H1 (cell line): ENCODE data around the gene SETDB2. TPM values are rescaled to one million over a fixed set of nuclear protein-coding genes. Genes with fewer than 3 reads are reported as not detected.

Experiments
- CTCF ChIA-PET: fragments of 300-600 bp; sonication (Branson Sonifier 250); formaldehyde crosslinking; loops from one replicate; lab custom pipeline; 2021; ENCODE audit not compliant: partially characterized antibody; lab: Charles Lee
- POLR2A ChIA-PET: fragments of 300-600 bp; sonication (Branson Sonifier 250); formaldehyde crosslinking; loops from one replicate; lab custom pipeline; 2021; ENCODE audit warnings: inconsistent platforms; ENCODE audit not compliant: partially characterized antibody; lab: Charles Lee
- DNase-seq, 2 experiments: peaks; one replicate each; pipeline versions ENCODE4 v3.0.0 to v3.0.0-alpha.2; 2010 to 2022; ENCODE audit warnings: low spot score in 2 of 2, low read depth in 1 of 2, mixed read lengths in 1 of 2
- FAIRE-seq: peaks from 2 replicates; lab custom pipeline; 2011; peaks lifted over from hg19 to GRCh38; lab: Jason Lieb, UNC
- H2AFZ ChIP-seq: 2 replicates; pipeline ENCODE4 v1.8.1; 2012; ENCODE audit warnings: low read length, inconsistent platforms
- H2AK5ac ChIP-seq: 2 replicates; pipeline ENCODE4 v1.6.1; 2013; ENCODE audit warnings: low read depth, low read length
- H2BK120ac ChIP-seq: replicated peaks from 2 replicates; pipeline ENCODE3; 2013; ENCODE audit warnings: low read depth, low read length, inconsistent platforms
- H2BK12ac ChIP-seq: 2 replicates; pipeline ENCODE4 v1.6.1; 2013; ENCODE audit warnings: low read depth, low read length
- H2BK15ac ChIP-seq: 2 replicates; pipeline ENCODE4 v1.6.1; 2013; ENCODE audit warnings: low read length
- H2BK20ac ChIP-seq: 2 replicates; pipeline ENCODE4 v1.6.1; 2013; ENCODE audit warnings: low read length
- H2BK5ac ChIP-seq: 2 replicates; pipeline ENCODE4 v1.6.1; 2013; ENCODE audit warnings: low read depth, low read length
- H3K14ac ChIP-seq: 2 replicates; pipeline ENCODE4 v1.6.1; 2013; ENCODE audit warnings: inconsistent platforms; ENCODE audit not compliant: insufficient read length
- H3K18ac ChIP-seq: 2 replicates; pipeline ENCODE4 v1.6.1; 2013; ENCODE audit warnings: low read length; ENCODE audit errors: extremely low read depth
- H3K23ac ChIP-seq: 2 replicates; pipeline ENCODE4 v1.6.1; 2013; ENCODE audit warnings: inconsistent platforms; ENCODE audit not compliant: insufficient read length
- H3K23me2 ChIP-seq: 2 replicates; pipeline ENCODE4 v1.6.1; 2013; ENCODE audit warnings: low read depth, low read length
- H3K27ac ChIP-seq: 2 replicates; pipeline ENCODE4 v1.6.1; 2011; ENCODE audit warnings: low read depth, low read length, inconsistent platforms
- H3K27me3 ChIP-seq, 4 experiments: replicated peaks in 1 of 4; 1 replicate in 1 of 4; 2 replicates in 3 of 4; pipeline versions ENCODE4 v1.6.1 to v1.8.1; 2011 to 2013; ENCODE audit warnings: low read length in 3 of 4, mild to moderate bottlenecking in 3 of 4, inconsistent platforms in 2 of 4, mixed read lengths in 2 of 4, moderate library complexity in 1 of 4; ENCODE audit not compliant: control insufficient read depth in 3 of 4, insufficient read depth in 3 of 4; ENCODE audit errors: extremely low read depth in 1 of 4
- H3K36me3 ChIP-seq, 4 experiments: 2 replicates each; pipeline versions ENCODE4 v1.6.1 to v1.8.1; 2011 to 2013; ENCODE audit warnings: mild to moderate bottlenecking in 4 of 4, low read length in 3 of 4, moderate library complexity in 2 of 4, control low read depth in 1 of 4, inconsistent platforms in 1 of 4; ENCODE audit not compliant: insufficient read depth in 4 of 4, control insufficient read depth in 2 of 4
- H3K4ac ChIP-seq: replicated peaks from 2 replicates; pipeline ENCODE3; 2013; ENCODE audit warnings: low read length, low read depth, mixed read lengths, inconsistent platforms; ENCODE audit not compliant: insufficient read length
- H3K4me1 ChIP-seq, 4 experiments: replicated peaks in 1 of 4; 1 replicate in 1 of 4; 2 replicates in 3 of 4; pipeline versions ENCODE4 v1.6.1 to v1.8.1; 2011 to 2013; ENCODE audit warnings: low read length in 3 of 4, inconsistent platforms in 2 of 4, mixed read lengths in 1 of 4; ENCODE audit not compliant: insufficient read depth in 4 of 4, control insufficient read depth in 3 of 4
- H3K4me2 ChIP-seq, 2 experiments: 2 replicates each; pipeline versions ENCODE4 v1.6.1 to v1.8.1; 2011 to 2013; ENCODE audit warnings: low read depth in 2 of 2, low read length in 2 of 2, control low read depth in 1 of 2, inconsistent platforms in 1 of 2, mild to moderate bottlenecking in 1 of 2; ENCODE audit not compliant: insufficient read depth in 1 of 2
- H3K4me3 ChIP-seq, 4 experiments: fragments of 200-600, 300-600 bp in 1 of 4; sonication (generic), shearing (Covaris generic), sonication (Bioruptor Twin) in 1 of 4; 2 replicates each; pipeline versions ENCODE4 v1.5.1 to v1.8.1; 2011 to 2016; ENCODE audit warnings: low read length in 4 of 4, low read depth in 3 of 4, control low read depth in 2 of 4, inconsistent platforms in 2 of 4, mild to moderate bottlenecking in 2 of 4, mixed read lengths in 1 of 4, moderate library complexity in 1 of 4; ENCODE audit not compliant: insufficient read depth in 2 of 4; ENCODE audit errors: extremely low read depth in 1 of 4
- H3K56ac ChIP-seq: replicated peaks from 2 replicates; pipeline ENCODE3; 2013; ENCODE audit warnings: low read depth, mild to moderate bottlenecking, mixed read lengths, low read length, inconsistent platforms; ENCODE audit not compliant: insufficient read length
- H3K79me1 ChIP-seq: 2 replicates; pipeline ENCODE4 v1.6.1; 2013; ENCODE audit warnings: low read depth, low read length, control low read depth
- H3K79me2 ChIP-seq, 2 experiments: 2 replicates each; pipeline versions ENCODE4 v1.6.1 to v1.8.1; 2012 to 2013; ENCODE audit warnings: low read length in 2 of 2, mild to moderate bottlenecking in 2 of 2, inconsistent platforms in 1 of 2; ENCODE audit not compliant: insufficient read depth in 2 of 2, control insufficient read depth in 1 of 2
- H3K9ac ChIP-seq, 4 experiments: replicated peaks in 1 of 4; 1 replicate in 1 of 4; 2 replicates in 3 of 4; pipeline versions ENCODE4 v1.6.1 to v1.8.1; 2011 to 2013; ENCODE audit warnings: low read depth in 3 of 4, low read length in 3 of 4, control low read depth in 2 of 4, mild to moderate bottlenecking in 2 of 4, moderate library complexity in 2 of 4, inconsistent platforms in 1 of 4; ENCODE audit errors: extremely low read depth in 1 of 4
- H3K9me3 ChIP-seq, 2 experiments: 2 replicates each; pipeline versions ENCODE4 v1.6.1 to v1.8.1; 2012 to 2013; ENCODE audit warnings: mild to moderate bottlenecking in 2 of 2, moderate library complexity in 2 of 2, control low read depth in 1 of 2, inconsistent platforms in 1 of 2, low read depth in 1 of 2, low read length in 1 of 2, mixed read lengths in 1 of 2; ENCODE audit not compliant: insufficient read depth in 2 of 2
- H4K20me1 ChIP-seq, 2 experiments: replicated peaks in 1 of 2; 2 replicates each; pipeline versions ENCODE3 to v1.8.1; 2011 to 2013; ENCODE audit warnings: inconsistent platforms in 2 of 2, low read length in 2 of 2, mild to moderate bottlenecking in 1 of 2; ENCODE audit not compliant: insufficient read depth in 2 of 2, control insufficient read depth in 1 of 2
- H4K5ac ChIP-seq: 2 replicates; pipeline ENCODE4 v1.6.1; 2013; ENCODE audit warnings: low read length, low read depth, mixed read lengths, inconsistent platforms; ENCODE audit not compliant: insufficient read length
- H4K8ac ChIP-seq: 2 replicates; pipeline ENCODE4 v1.8.0; 2013; ENCODE audit warnings: mild to moderate bottlenecking, moderate library complexity, low read length, inconsistent platforms; ENCODE audit not compliant: insufficient read depth; ENCODE audit errors: extremely low read depth
- H4K91ac ChIP-seq: replicated peaks from 2 replicates; pipeline ENCODE3; 2013; ENCODE audit warnings: low read length, mixed read lengths, inconsistent platforms; ENCODE audit not compliant: insufficient read length
- ASH2L ChIP-seq: fragments of 200-600, 300-600 bp; sonication (generic); IDR thresholded peaks from one replicate; pipeline ENCODE4 v1.7.1; 2017; ENCODE audit warnings: low read length
- PHF8 ChIP-seq: fragments of 200-600 bp; sonication (generic); conservative IDR thresholded peaks from 2 replicates; pipeline ENCODE4 v1.7.1; 2012; ENCODE audit warnings: low read depth, mild to moderate bottlenecking, inconsistent platforms, low read length, moderate library complexity
- POLR2A ChIP-seq, 2 experiments: IDR thresholded peaks; 1 replicate in 1 of 2; 2 replicates in 1 of 2; pipeline ENCODE4 v1.6.1; 2011; ENCODE audit warnings: low read depth in 2 of 2, low read length in 2 of 2, mild to moderate bottlenecking in 2 of 2; ENCODE audit errors: control extremely low read depth in 1 of 2
- POLR2AphosphoS5 ChIP-seq: IDR thresholded peaks from 2 replicates; pipeline ENCODE4 v1.6.1; 2011; ENCODE audit warnings: low read depth, low read length
- SIN3A ChIP-seq, 2 experiments: IDR thresholded peaks in 1 of 2; conservative IDR thresholded peaks in 1 of 2; 2 replicates each; pipeline ENCODE4 v1.6.1; 2011 to 2012; ENCODE audit warnings: low read length in 2 of 2, improper control_type of control experiment in 1 of 2, low read depth in 1 of 2, mild to moderate bottlenecking in 1 of 2
- WGBS, 2 experiments: shearing (Covaris generic) in 1 of 2; methylation state at CpG; one replicate each; pipeline versions ENCODE4 v1.1.6 to v1.1.7; 2013 to 2015; ENCODE audit warnings: low lambda C conversion rate in 2 of 2, mixed read lengths in 2 of 2, inconsistent platforms in 1 of 2, low coverage in 1 of 2, missing lambda C conversion rate in 1 of 2; ENCODE audit not compliant: insufficient replicate concordance in 2 of 2, insufficient coverage in 1 of 2, insufficient read length in 1 of 2; ENCODE audit errors: extremely low coverage in 1 of 2, missing lambda C conversion rate in 1 of 2; 5-methylcytosine and 5-hydroxymethylcytosine counted together
- polyA plus RNA-seq, 7 experiments: library from polyadenylated mRNA; depleted of rRNA in 3 of 7; stranded (reverse) in 5 of 7; unstranded in 2 of 7; fragments of >200 nt in 5 of 7; fragments of 200-250 nt in 2 of 7; gene quantifications; 1 replicate in 5 of 7; 2 replicates in 1 of 7; 4 replicates in 1 of 7; pipeline versions ENCODE4 v1.2.1 to v1.2.3, GENCODE V29; 2011 to 2013; ENCODE audit warnings: missing spikeins in 2 of 7, mixed read lengths in 2 of 7
- total RNA-seq: library from RNA; stranded (reverse); fragmentation: NEBNext Ultra II Directional; extraction: Animal tissue kit (Norgen Biotek cat#: 25700); gene quantifications from 2 replicates; pipeline ENCODE4 v1.2.1, GENCODE V29; 2021

Gene SETDB2
- total and polyA plus RNA-seq, 2 of the 8 experiments (the other 6 are each of a cell fraction or from before 2014, with no cell fraction given): 1.2 to 6.1 TPM

DNA sequence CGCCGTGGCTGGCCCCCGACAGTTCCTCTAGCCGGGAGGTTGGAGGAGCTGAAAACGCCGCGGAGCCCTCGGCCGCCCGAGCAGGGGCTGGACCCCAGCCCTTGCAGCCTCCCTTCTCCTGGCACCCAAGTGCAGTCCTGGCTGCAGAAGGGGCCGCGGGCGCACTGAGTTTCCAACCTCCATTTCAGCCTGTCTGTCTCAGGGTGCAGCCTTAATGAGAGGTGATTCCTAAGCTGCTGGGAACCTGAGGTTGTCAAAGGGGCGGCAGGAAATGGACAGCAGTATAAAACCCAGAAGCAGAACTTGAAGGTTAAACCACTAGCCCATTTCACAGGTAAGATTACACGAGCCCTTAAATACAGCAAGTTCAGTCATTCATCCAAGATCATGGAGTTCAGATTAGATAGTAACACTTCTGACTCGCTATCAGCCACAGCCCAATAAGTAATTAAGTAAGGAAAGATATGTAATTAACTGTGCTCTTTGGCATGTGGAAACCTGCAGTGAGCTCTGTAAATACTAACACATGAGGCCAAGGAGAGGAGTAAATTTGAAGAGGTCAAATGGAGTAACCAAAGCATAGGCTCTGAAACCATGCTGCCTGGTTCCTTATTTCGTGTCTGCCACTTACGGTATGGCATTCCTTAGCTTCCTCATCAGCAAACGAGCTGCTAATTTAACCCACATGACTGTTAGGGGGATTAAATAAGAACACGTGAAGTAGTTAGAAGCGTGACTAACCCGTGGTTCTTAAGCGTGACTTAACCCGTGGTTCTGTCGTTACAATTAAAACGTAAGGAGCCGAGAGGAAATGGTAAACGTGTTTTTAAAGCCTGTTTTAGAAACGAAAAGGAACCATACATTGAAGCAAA lies 686 bp downstream of the SETDB2 start:
- no peak overlapping the region for H3K4ac ChIP-seq
- H2AK5ac ChIP-seq: no peak overlapping the region; the same call in 1 of the 2 replicates
- H3K9me3 ChIP-seq: no peaks in the 10 kb centered on the region
- peak overlapping the region; percentile 90 to 98 for H3K4me2 ChIP-seq
- H3K9ac ChIP-seq: peak overlapping the region; percentile 53 to 71 (median 58)
- no peaks in the 10 kb centered on the region for H3K36me3 ChIP-seq
- POLR2A ChIA-PET: interaction anchor here (0.8 to 3.3 kb wide), 12 partner anchors 9 to 191 kb away, joined by 3 to 19 read pairs (median 6); partner anchors contain the start of genes ARL11 and PHF11
- no peak overlapping the region for H2BK120ac ChIP-seq
- no peak for DNase-seq
- TF ChIP-seq POLR2A (IDR thresholded peaks at IDR 0.05; ENCODE audit: control extremely low read depth in 1 of 2, low read depth in 2 of 2, low read length in 2 of 2): peak in 1 of 2 experiments; percentile 29; a peak in 1 of 3 replicates
- TF ChIP-seq ASH2L: peak; percentile 40
- TF ChIP-seq POLR2AphosphoS5: no peak
- 0 out of 4 replicates have a peak, but pooled peaks of 1 of the 2 experiments have one; percentile 10 for TF ChIP-seq SIN3A (conservative IDR thresholded peaks at IDR 0.05 in 1 of 2, IDR thresholded peaks at IDR 0.05 in 1 of 2; ENCODE audit: low read depth in 1 of 2, low read length in 2 of 2)
- 0 out of 2 replicates have a peak, but pooled peaks have one; percentile 25 for TF ChIP-seq PHF8
- TF ChIP-seq, all 59 proteins: peak for 4
- peaks cover 12% of the 10 kb centered on the region for H3K23me2 ChIP-seq
- peaks cover 0 to 3% (median 0%) of the 10 kb centered on the region in 4 experiments; a peak in 1 of 7 replicates for H3K4me1 ChIP-seq
- H2AFZ ChIP-seq: peak overlapping the region; percentile 91
- peak overlapping the region; percentile 15 for H4K5ac ChIP-seq
- no peak overlapping the region for H2BK12ac ChIP-seq
- FAIRE-seq: no peak
- H3K27me3 ChIP-seq: no peaks in the 10 kb centered on the region
- WGBS, 2 experiments: 11% methylated on average over 29 of the region's 29 CpGs; no CpG with 5 or more reads in 1 of the 2 experiments
- 0 out of 2 replicates have a peak overlapping the region, but pooled peaks have one; percentile 34 for H3K18ac ChIP-seq
- no peak overlapping the region; the same call in 1 of the 2 replicates for H4K8ac ChIP-seq
- H2BK20ac ChIP-seq: no peak overlapping the region
- H3K27ac ChIP-seq: peak overlapping the region; percentile 57
- H3K14ac ChIP-seq: no peak overlapping the region
- H3K79me1 ChIP-seq: no peaks in the 10 kb centered on the region
- H3K79me2 ChIP-seq: 0 out of 4 replicates have a peak, but pooled peaks cover 0 to 4% of the 10 kb centered on the region in 2 experiments
- H4K20me1 ChIP-seq: no peaks in the 10 kb centered on the region
- 0 out of 2 replicates have a peak overlapping the region, but pooled peaks have one; percentile 3 for H2BK5ac ChIP-seq
- no peak overlapping the region for H4K91ac ChIP-seq
- no peak overlapping the region for H3K23ac ChIP-seq
- no peak overlapping the region for H2BK15ac ChIP-seq
- H3K4me3 ChIP-seq: peak overlapping the region; percentile 89 to 96 (median 94)
- H3K56ac ChIP-seq: peak overlapping the region; percentile 8
- CTCF ChIA-PET: interaction anchor here (0.7 to 1.6 kb wide), 4 partner anchors 71 to 163 kb away, joined by 3 to 5 read pairs (median 4); no protein-coding TSS in a partner anchor
